Naive thymus-derived CD4-positive, alpha-beta T cell (primary cell): ENCODE data around the gene TYMS. TPM values are rescaled to one million over a fixed set of nuclear protein-coding genes. Genes with fewer than 3 reads are reported as not detected.
"Not testable (repeated sequence)": the region's sequence is repeated elsewhere in the genome, so short reads cannot be mapped to it uniquely, and the experiment has no call there.

Source experiments
- ATAC-seq: fragments of 150-1000 bp; cut with Tn5 transposase; 2 replicates; pipeline ENCODE4 v1.10.0; 2021; ENCODE audit warnings: mild to moderate bottlenecking, moderate library complexity
- CTCF ChIA-PET: fragments of 350-600 bp; sonication (Branson Sonifier 250); formaldehyde crosslinking; loops from one replicate; lab custom pipeline; 2021; ENCODE audit warnings: antibody characterized with exemption; lab: Charles Lee
- POLR2A ChIA-PET: fragments of 350-600 bp; sonication (Branson Sonifier 250); formaldehyde crosslinking; loops from one replicate; lab custom pipeline; 2021; ENCODE audit warnings: antibody characterized with exemption, inconsistent platforms; lab: Charles Lee
- DNase-seq, 9 donors: peaks; one replicate each; pipeline versions ENCODE4 v3.0.0 to v3.0.0-alpha.2; 2020 to 2022; ENCODE audit warnings: mixed read lengths in 1 of 9
- H3K27ac ChIP-seq: one replicate; pipeline ENCODE4 v1.7.0; 2013; ENCODE audit warnings: mild to moderate bottlenecking, low read depth, low read length, moderate library complexity
- H3K27me3 ChIP-seq, 2 donors: one replicate each; pipeline ENCODE4 v1.7.0; 2013; ENCODE audit warnings: low read length in 2 of 2, mild to moderate bottlenecking in 2 of 2, moderate library complexity in 2 of 2; ENCODE audit not compliant: control insufficient read depth in 2 of 2, insufficient read depth in 2 of 2
- H3K36me3 ChIP-seq, 3 experiments: 1 replicate in 2 of 3; 2 replicates in 1 of 3; pipeline ENCODE4 v1.7.0; 2013; ENCODE audit warnings: low read length in 3 of 3, mild to moderate bottlenecking in 3 of 3, moderate library complexity in 1 of 3; ENCODE audit not compliant: insufficient read depth in 3 of 3, control insufficient read depth in 2 of 3
- H3K4me1 ChIP-seq, 2 donors: one replicate each; pipeline ENCODE4 v1.7.0; 2013; ENCODE audit warnings: low read length in 2 of 2, mild to moderate bottlenecking in 2 of 2, moderate library complexity in 1 of 2; ENCODE audit not compliant: control insufficient read depth in 2 of 2, insufficient read depth in 2 of 2
- H3K4me3 ChIP-seq: 2 replicates; pipeline ENCODE4 v1.7.0; 2013; ENCODE audit warnings: mild to moderate bottlenecking, low read length
- H3K9me3 ChIP-seq, 3 experiments: 1 replicate in 2 of 3; 2 replicates in 1 of 3; pipeline ENCODE4 v1.7.0; 2013; ENCODE audit warnings: low read length in 3 of 3; ENCODE audit not compliant: control insufficient read depth in 2 of 3
- H3K27ac Mint-ChIP-seq, 9 donors: one replicate each; pipeline ENCODE4 v1.8.0; 2020 to 2022; ENCODE audit warnings: mixed read lengths in 9 of 9, mild to moderate bottlenecking in 8 of 9, moderate library complexity in 5 of 9, inconsistent platforms in 2 of 9
- H3K27me3 Mint-ChIP-seq, 5 donors: one replicate each; pipeline ENCODE4 v1.8.0; 2021 to 2022; ENCODE audit warnings: mixed read lengths in 5 of 5, mild to moderate bottlenecking in 1 of 5
- H3K36me3 Mint-ChIP-seq, 5 donors: one replicate each; pipeline ENCODE4 v1.8.0; 2020 to 2022; ENCODE audit warnings: mixed read lengths in 5 of 5, mild to moderate bottlenecking in 3 of 5, inconsistent platforms in 1 of 5
- H3K4me1 Mint-ChIP-seq, 7 donors: one replicate each; pipeline ENCODE4 v1.8.0; 2020 to 2022; ENCODE audit warnings: mixed read lengths in 7 of 7, mild to moderate bottlenecking in 3 of 7, inconsistent platforms in 1 of 7
- H3K4me3 Mint-ChIP-seq, 10 donors: one replicate each; pipeline ENCODE4 v1.8.0; 2020 to 2022; ENCODE audit warnings: mild to moderate bottlenecking in 10 of 10, mixed read lengths in 10 of 10, moderate library complexity in 6 of 10, inconsistent platforms in 2 of 10
- H3K9me3 Mint-ChIP-seq, 11 donors: one replicate each; pipeline ENCODE4 v1.8.0; 2020 to 2022; ENCODE audit warnings: mixed read lengths in 11 of 11, mild to moderate bottlenecking in 4 of 11, inconsistent platforms in 1 of 11, moderate library complexity in 1 of 11
- intact Hi-C, 2 donors: fragments of 100-400 bp; cut with micrococcal nuclease; formaldehyde crosslinking; loops; one replicate each; pipeline ENCODE4 v1.15.1; 2023
- polyA plus RNA-seq, 2 donors: library from polyadenylated mRNA; unstranded; fragments of 300-500 nt; fragmentation: Illumina TruSeq; gene quantifications; one replicate each; pipeline ENCODE4 v1.2.3, GENCODE V29; 2021
- total RNA-seq, 6 experiments: library from RNA in 5 of 6; stranded (reverse) in 5 of 6; gene quantifications; 1 replicate in 5 of 6; 2 replicates in 1 of 6; pipeline ENCODE4 v1.2.3 and lab custom pipeline; 2021 to 2026

TYMS gene
- total and polyA plus RNA-seq, 7 experiments from 2014 or later, result 0.85 to 241 (median 2.0) TPM; not detected in 4

- Mint-ChIP-seq H3K27me3 (no peaks in the 10 kb centered on the region), H3K27ac (no peak overlapping the region), H3K36me3 (peaks cover 16 to 57% (median 30%) of the 10 kb centered on the region in 5 donors), H3K4me3 (no peak overlapping the region), H3K9me3 (peaks cover 0 to 1% (median 0%) of the 10 kb centered on the region in 11 donors), H3K4me1 (peaks cover 10 to 31% (median 15%) of the 10 kb centered on the region in 7 donors)
- Histone ChIP-seq H3K27ac (no peak overlapping the region), H3K4me1 (peaks cover 10 to 11% of the 10 kb centered on the region in 2 donors), H3K27me3 (no peaks in the 10 kb centered on the region), H3K36me3 (peaks cover 0 to 69% (median 0%) of the 10 kb centered on the region in 3 experiments), H3K9me3 (no peaks in the 10 kb centered on the region), H3K4me3 (no peak overlapping the region)
- intact Hi-C loops, result no loop called here
- DNase-seq (no peak), ATAC-seq (no peak)
- ChIA-PET CTCF (interaction anchor here (0.6 to 1.1 kb wide), 2 partner anchors 34 to 164 kb away, joined by 3 read pairs; partner anchors contain the start of gene ENOSF1), POLR2A (no interaction called here)
Measured at GRCh38 chr18:678482-679182, 21.2 kb downstream of the TYMS start.

GRCh38 chr18:679516-679915 lies 22.1 kb downstream of the TYMS start:
- H3K9me3 ChIP-seq, result no peaks in the 10 kb centered on the region
- Mint-ChIP-seq H3K9me3 (peaks cover 0 to 1% (median 0%) of the 10 kb centered on the region in 11 donors), H3K27me3 (no peaks in the 10 kb centered on the region), H3K4me3 (no peak overlapping the region), H3K27ac (peak overlapping the region in 2 of 9 donors; percentile 6 to 62), H3K36me3 (peaks cover 16 to 51% (median 30%) of the 10 kb centered on the region in 5 donors), H3K4me1 (peaks cover 10 to 31% (median 16%) of the 10 kb centered on the region in 7 donors)
- H3K27ac ChIP-seq, result no peak overlapping the region
- ATAC-seq (no peak), DNase-seq (no peak)
- no peak overlapping the region for H3K4me3 ChIP-seq
- ChIA-PET CTCF (no interaction called here), POLR2A (no interaction called here)
- no peaks in the 10 kb centered on the region for H3K27me3 ChIP-seq
- H3K4me1 ChIP-seq, result peaks cover 10 to 11% of the 10 kb centered on the region in 2 donors
- H3K36me3 ChIP-seq, result peaks cover 0 to 62% (median 0%) of the 10 kb centered on the region in 3 experiments
- intact Hi-C loops, result no loop called here

GRCh38 chr18:680392-680791 lies 22.9 kb downstream of the TYMS start:
- peaks cover 0 to 1% (median 0%) of the 10 kb centered on the region in 11 donors for H3K9me3 Mint-ChIP-seq
- peaks cover 10 to 31% (median 16%) of the 10 kb centered on the region in 7 donors for H3K4me1 Mint-ChIP-seq
- DNase-seq (no peak), ATAC-seq (no peak)
- H3K4me3 ChIP-seq, result no peak overlapping the region
- CTCF ChIA-PET, result no interaction called here
- peaks cover 10 to 11% of the 10 kb centered on the region in 2 donors for H3K4me1 ChIP-seq
- H3K27me3 Mint-ChIP-seq, result no peaks in the 10 kb centered on the region
- no peak overlapping the region for H3K27ac ChIP-seq
- intact Hi-C loops, result no loop called here
- peaks cover 0 to 54% (median 0%) of the 10 kb centered on the region in 3 experiments for H3K36me3 ChIP-seq
- no peak overlapping the region for H3K4me3 Mint-ChIP-seq
- no peaks in the 10 kb centered on the region for H3K9me3 ChIP-seq
- POLR2A ChIA-PET, result no interaction called here
- H3K27ac Mint-ChIP-seq, result peak overlapping the region in 6 of 9 donors; percentile 25 to 70 (median 58)
- peaks cover 11 to 51% (median 30%) of the 10 kb centered on the region in 5 donors for H3K36me3 Mint-ChIP-seq
- no peaks in the 10 kb centered on the region for H3K27me3 ChIP-seq

DNA sequence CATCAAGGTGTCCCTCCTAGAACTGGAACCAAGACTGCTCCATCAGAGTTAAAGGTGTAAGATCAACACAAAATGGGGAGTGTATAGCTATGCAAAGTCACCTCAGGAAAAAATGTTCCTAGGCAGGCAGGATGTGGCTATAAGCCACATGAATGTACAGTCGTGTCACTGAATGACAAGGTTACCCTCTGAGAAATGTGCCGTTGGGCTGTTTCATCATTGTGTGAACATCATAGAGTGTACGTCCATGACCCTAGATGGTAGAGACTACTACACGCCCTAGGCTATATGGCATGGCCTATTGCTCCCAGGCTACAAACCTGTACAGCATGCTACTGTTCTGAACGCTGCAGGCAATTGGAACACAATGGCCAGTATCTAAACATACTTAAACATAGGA lies 24.5 kb downstream of the TYMS start:
- peak overlapping the region in 9 of 10 donors; percentile 8 to 57 (median 43) for H3K4me3 Mint-ChIP-seq
- peaks cover 0 to 48% (median 0%) of the 10 kb centered on the region in 3 experiments for H3K36me3 ChIP-seq
- no peaks in the 10 kb centered on the region for H3K27me3 Mint-ChIP-seq
- ATAC-seq (peak; percentile 93), DNase-seq (peak in 8 of 9 donors; percentile 46 to 74 (median 60))
- H3K4me1 ChIP-seq, result peaks cover 10 to 11% of the 10 kb centered on the region in 2 donors
- intact Hi-C loops, result loop anchor here (1.0 to 2.0 kb wide), 3 partner anchors 23 to 129 kb away; no protein-coding TSS in a partner anchor
- ChIA-PET CTCF (no interaction called here), POLR2A (no interaction called here)
- H3K4me3 ChIP-seq, result no peak overlapping the region
- no peak overlapping the region for H3K27ac ChIP-seq
- H3K9me3 ChIP-seq, result no peaks in the 10 kb centered on the region
- H3K36me3 Mint-ChIP-seq, result peaks cover 5 to 46% (median 24%) of the 10 kb centered on the region in 5 donors
- peak overlapping the region in 7 of 9 donors; percentile 17 to 90 (median 84) for H3K27ac Mint-ChIP-seq
- H3K9me3 Mint-ChIP-seq, result peaks cover 0 to 1% (median 0%) of the 10 kb centered on the region in 11 donors
- H3K4me1 Mint-ChIP-seq, result peaks cover 10 to 28% (median 16%) of the 10 kb centered on the region in 7 donors
- no peaks in the 10 kb centered on the region for H3K27me3 ChIP-seq

DNA sequence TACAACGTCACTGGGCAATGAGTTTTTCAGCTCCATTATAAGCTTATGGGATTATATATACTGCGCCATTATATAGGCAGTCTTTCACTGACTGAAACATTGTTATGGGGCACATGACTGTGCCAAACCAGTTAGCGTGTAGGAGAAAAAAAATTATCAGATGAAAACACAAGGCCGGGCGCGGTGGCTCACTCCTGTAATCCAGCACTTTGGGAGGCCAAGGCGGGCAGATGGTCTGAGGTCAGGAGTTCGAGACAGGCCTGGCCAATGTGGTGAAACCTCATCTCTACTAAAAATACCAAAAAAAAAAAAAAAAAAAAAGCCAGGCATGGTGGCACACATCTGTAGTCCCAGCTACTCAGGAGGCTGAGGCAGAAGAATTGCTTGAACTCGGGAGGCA lies 25.0 kb downstream of the TYMS start:
- H3K4me3 Mint-ChIP-seq, result peak overlapping the region in 7 of 10 donors; percentile 27 to 57 (median 49)
- H3K27ac ChIP-seq, H3K27me3 Mint-ChIP-seq: not testable (repeated sequence)

GRCh38 chr18:682833-683232 lies 25.4 kb downstream of the TYMS start:
- H3K36me3 Mint-ChIP-seq, result peaks cover 10 to 47% (median 24%) of the 10 kb centered on the region in 5 donors
- peaks cover 10 to 30% (median 16%) of the 10 kb centered on the region in 7 donors for H3K4me1 Mint-ChIP-seq
- intact Hi-C loops, result loop anchor here (1.0 to 2.0 kb wide), 3 partner anchors 24 to 128 kb away; no protein-coding TSS in a partner anchor
- ATAC-seq (no peak), DNase-seq (no peak)
- H3K27ac Mint-ChIP-seq, result peak overlapping the region in 1 of 9 donors; percentile 90
- ChIA-PET CTCF (no interaction called here), POLR2A (no interaction called here)
- Histone ChIP-seq H3K9me3 (no peaks in the 10 kb centered on the region), H3K36me3 (peaks cover 0 to 40% (median 0%) of the 10 kb centered on the region in 3 experiments), H3K27me3 (no peaks in the 10 kb centered on the region), H3K27ac (no peak overlapping the region), H3K4me3 (no peak overlapping the region), H3K4me1 (peaks cover 10 to 11% of the 10 kb centered on the region in 2 donors)
- H3K9me3 Mint-ChIP-seq, result peaks cover 0 to 1% (median 0%) of the 10 kb centered on the region in 11 donors
- H3K4me3 Mint-ChIP-seq, result no peak overlapping the region
- no peaks in the 10 kb centered on the region for H3K27me3 Mint-ChIP-seq

More for the DNA sequence above, 25.0 kb downstream of the TYMS start:
- peak overlapping the region in 5 of 9 donors; percentile 77 to 90 (median 88) for H3K27ac Mint-ChIP-seq
- peaks cover 9 to 47% (median 24%) of the 10 kb centered on the region in 5 donors for H3K36me3 Mint-ChIP-seq
- peaks cover 10 to 31% (median 16%) of the 10 kb centered on the region in 7 donors for H3K4me1 Mint-ChIP-seq
- H3K9me3 ChIP-seq, ATAC-seq, H3K27me3 ChIP-seq, H3K4me3 ChIP-seq, DNase-seq, CTCF ChIA-PET, POLR2A ChIA-PET, H3K9me3 Mint-ChIP-seq: not testable (repeated sequence)
- Histone ChIP-seq H3K4me1 (peaks cover 10 to 11% of the 10 kb centered on the region in 2 donors), H3K36me3 (peaks cover 0 to 44% (median 0%) of the 10 kb centered on the region in 3 experiments)
- intact Hi-C loops, result loop anchor here (1.0 to 2.0 kb wide), 3 partner anchors 24 to 129 kb away; no protein-coding TSS in a partner anchor
